DMS53 (cell line): ENCODE results near the gene UQCR11.

Experiments
- DNase-seq: peaks from one replicate; lab custom pipeline; 2025; lab: John Stamatoyannopoulos, UW

UQCR11 gene

GRCh38 chr19:1634938-1635243 is 29.6 kb upstream of the UQCR11 start:
- no peak for DNase-seq

- no peak for DNase-seq
Measured at GRCh38 chr19:1634242-1634937, 29.1 kb upstream of the UQCR11 start.

- no peak for DNase-seq
Measured at GRCh38 chr19:1633269-1633826, 28.1 kb upstream of the UQCR11 start.

- no peak for DNase-seq
Measured at GRCh38 chr19:1632462-1633268, 27.4 kb upstream of the UQCR11 start.

GRCh38 chr19:1631557-1632100 is 26.4 kb upstream of the UQCR11 start:
- no peak for DNase-seq

- DNase-seq: no peak
Measured at GRCh38 chr19:1630811-1631210, 25.5 kb upstream of the UQCR11 start.

GRCh38 chr19:1630012-1630411 is 24.8 kb upstream of the UQCR11 start:
- no peak for DNase-seq

- no peak for DNase-seq
Measured at GRCh38 chr19:1629256-1629808, 24.1 kb upstream of the UQCR11 start.

GRCh38 chr19:1627194-1627593 is 21.9 kb upstream of the UQCR11 start:
- no peak for DNase-seq

- no peak for DNase-seq
Measured at GRCh38 chr19:1626417-1627010, 21.3 kb upstream of the UQCR11 start.

GRCh38 chr19:1624458-1624857 is 19.2 kb upstream of the UQCR11 start:
- peak; percentile 43 for DNase-seq

GRCh38 chr19:1622541-1622940 is 17.3 kb upstream of the UQCR11 start:
- DNase-seq: no peak

GRCh38 chr19:1622007-1622406 is 16.7 kb upstream of the UQCR11 start:
- DNase-seq: no peak

- DNase-seq: no peak
Measured at GRCh38 chr19:1621574-1621973, 16.3 kb upstream of the UQCR11 start.

GRCh38 chr19:1621021-1621420 is 15.8 kb upstream of the UQCR11 start:
- DNase-seq: no peak

GRCh38 chr19:1620502-1620901 is 15.2 kb upstream of the UQCR11 start:
- DNase-seq: no peak

GRCh38 chr19:1619703-1620102 is 14.4 kb upstream of the UQCR11 start:
- DNase-seq: no peak

GRCh38 chr19:1619094-1619439 is 13.8 kb upstream of the UQCR11 start:
- DNase-seq: no peak

GRCh38 chr19:1618157-1619093 is 13.2 kb upstream of the UQCR11 start:
- peak; percentile 50 for DNase-seq

GRCh38 chr19:1616875-1617274 is 11.6 kb upstream of the UQCR11 start:
- DNase-seq: no peak

- no peak for DNase-seq
Measured at GRCh38 chr19:1616396-1616795, 11.1 kb upstream of the UQCR11 start.
